Measurements from ENCODE around the gene SMIM8.

DNA sequence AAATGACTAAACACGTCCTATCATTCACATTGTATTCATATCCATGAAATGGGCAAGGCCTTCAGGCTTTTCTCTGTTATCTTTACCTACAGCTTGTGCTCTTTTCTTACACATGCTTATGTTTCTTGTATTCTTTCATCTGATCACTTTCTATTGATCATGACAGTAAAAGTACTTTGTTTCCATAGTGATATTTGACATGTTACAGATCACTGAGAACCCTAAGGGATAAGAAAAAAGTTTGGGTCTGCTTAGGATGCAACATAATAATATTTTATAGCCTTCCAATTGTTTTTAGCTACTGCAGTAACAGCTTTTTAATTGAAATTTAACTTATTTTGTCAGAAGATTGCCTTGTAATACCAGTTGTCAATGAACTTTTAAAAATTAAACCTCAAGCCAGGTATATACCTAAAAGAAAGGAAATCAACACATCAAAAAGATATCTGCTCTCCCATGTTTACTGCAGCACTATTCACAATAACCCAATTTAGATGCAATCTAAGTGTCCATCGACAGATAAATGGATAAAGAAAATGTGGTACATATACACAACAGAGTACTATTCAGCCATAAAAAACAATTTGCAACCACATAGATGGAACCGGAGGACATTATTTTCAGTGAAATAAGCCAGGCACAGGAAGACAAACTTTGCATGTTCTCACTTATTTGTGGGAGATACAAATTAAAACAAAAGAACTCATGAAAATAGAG lies 3.0 kb upstream of the SMIM8 start:
- TF ChIP-seq, protein P1, sequence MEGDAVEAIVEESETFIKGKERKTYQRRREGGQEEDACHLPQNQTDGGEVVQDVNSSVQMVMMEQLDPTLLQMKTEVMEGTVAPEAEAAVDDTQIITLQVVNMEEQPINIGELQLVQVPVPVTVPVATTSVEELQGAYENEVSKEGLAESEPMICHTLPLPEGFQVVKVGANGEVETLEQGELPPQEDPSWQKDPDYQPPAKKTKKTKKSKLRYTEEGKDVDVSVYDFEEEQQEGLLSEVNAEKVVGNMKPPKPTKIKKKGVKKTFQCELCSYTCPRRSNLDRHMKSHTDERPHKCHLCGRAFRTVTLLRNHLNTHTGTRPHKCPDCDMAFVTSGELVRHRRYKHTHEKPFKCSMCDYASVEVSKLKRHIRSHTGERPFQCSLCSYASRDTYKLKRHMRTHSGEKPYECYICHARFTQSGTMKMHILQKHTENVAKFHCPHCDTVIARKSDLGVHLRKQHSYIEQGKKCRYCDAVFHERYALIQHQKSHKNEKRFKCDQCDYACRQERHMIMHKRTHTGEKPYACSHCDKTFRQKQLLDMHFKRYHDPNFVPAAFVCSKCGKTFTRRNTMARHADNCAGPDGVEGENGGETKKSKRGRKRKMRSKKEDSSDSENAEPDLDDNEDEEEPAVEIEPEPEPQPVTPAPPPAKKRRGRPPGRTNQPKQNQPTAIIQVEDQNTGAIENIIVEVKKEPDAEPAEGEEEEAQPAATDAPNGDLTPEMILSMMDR (IDR thresholded peaks at IDR 0.05; ENCODE audit: poor library complexity, severe bottlenecking): no peak
- TF ChIP-seq EZH2 (IDR thresholded peaks at IDR 0.05; ENCODE audit: borderline replicate concordance, insufficient read depth, low read length, poor library complexity, severe bottlenecking) (no peak), EP300 (conservative IDR thresholded peaks at IDR 0.05; ENCODE audit: poor library complexity, severe bottlenecking) (no peak), RAD21 (conservative IDR thresholded peaks at IDR 0.05) (no peak), SMC3 (conservative IDR thresholded peaks at IDR 0.05; ENCODE audit: poor library complexity) (no peak), TAF1 (IDR thresholded peaks at IDR 0.05; ENCODE audit: low read depth) (no peak), POLR2AphosphoS5 (IDR thresholded peaks at IDR 0.05) (no peak), MXI1 (conservative IDR thresholded peaks at IDR 0.05; ENCODE audit: poor library complexity, severe bottlenecking) (no peak)
- TF ChIP-seq, protein P2, sequence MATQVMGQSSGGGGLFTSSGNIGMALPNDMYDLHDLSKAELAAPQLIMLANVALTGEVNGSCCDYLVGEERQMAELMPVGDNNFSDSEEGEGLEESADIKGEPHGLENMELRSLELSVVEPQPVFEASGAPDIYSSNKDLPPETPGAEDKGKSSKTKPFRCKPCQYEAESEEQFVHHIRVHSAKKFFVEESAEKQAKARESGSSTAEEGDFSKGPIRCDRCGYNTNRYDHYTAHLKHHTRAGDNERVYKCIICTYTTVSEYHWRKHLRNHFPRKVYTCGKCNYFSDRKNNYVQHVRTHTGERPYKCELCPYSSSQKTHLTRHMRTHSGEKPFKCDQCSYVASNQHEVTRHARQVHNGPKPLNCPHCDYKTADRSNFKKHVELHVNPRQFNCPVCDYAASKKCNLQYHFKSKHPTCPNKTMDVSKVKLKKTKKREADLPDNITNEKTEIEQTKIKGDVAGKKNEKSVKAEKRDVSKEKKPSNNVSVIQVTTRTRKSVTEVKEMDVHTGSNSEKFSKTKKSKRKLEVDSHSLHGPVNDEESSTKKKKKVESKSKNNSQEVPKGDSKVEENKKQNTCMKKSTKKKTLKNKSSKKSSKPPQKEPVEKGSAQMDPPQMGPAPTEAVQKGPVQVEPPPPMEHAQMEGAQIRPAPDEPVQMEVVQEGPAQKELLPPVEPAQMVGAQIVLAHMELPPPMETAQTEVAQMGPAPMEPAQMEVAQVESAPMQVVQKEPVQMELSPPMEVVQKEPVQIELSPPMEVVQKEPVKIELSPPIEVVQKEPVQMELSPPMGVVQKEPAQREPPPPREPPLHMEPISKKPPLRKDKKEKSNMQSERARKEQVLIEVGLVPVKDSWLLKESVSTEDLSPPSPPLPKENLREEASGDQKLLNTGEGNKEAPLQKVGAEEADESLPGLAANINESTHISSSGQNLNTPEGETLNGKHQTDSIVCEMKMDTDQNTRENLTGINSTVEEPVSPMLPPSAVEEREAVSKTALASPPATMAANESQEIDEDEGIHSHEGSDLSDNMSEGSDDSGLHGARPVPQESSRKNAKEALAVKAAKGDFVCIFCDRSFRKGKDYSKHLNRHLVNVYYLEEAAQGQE (IDR thresholded peaks at IDR 0.05; ENCODE audit: borderline replicate concordance): no peak

All from neural cell (in vitro differentiated cells).